ENCODE data around the gene DISC1.
"Not testable (repeated sequence)": the region's sequence is repeated elsewhere in the genome, so short reads cannot be mapped to it uniquely, and the experiment has no call there.

Gene DISC1

GRCh38 chr1:231634323-231635013 lies 7.9 kb downstream of the DISC1 start:
- no peak for TF ChIP-seq CTCF (IDR thresholded peaks at IDR 0.05; ENCODE audit: control insufficient read depth, extremely low read depth, insufficient read depth)
- H3K4me3 ChIP-seq (ENCODE audit: low read depth, low read length), result no peak overlapping the region
- no peak for DNase-seq (ENCODE audit: low read depth)

DNA sequence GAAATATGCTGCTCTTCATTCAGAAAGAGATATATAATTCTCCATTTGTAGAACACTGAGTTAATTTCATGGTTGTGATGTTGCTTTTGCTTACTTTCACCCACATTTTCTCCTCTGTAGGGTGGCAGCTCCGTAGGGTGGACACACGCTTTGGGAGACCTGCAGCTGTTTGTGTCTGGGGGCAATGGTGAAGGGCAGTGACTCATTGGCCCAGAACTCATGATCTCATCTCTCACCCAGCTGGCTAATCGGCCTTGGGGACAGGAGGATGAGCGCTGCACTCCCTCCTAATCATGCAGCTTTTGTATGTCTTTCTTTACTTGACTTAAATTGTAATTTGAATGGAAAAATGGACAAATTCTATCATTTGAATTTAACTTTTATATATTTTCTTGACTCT lies 9.6 kb downstream of the DISC1 start:
- TF ChIP-seq CTCF (IDR thresholded peaks at IDR 0.05; ENCODE audit: control insufficient read depth, extremely low read depth, insufficient read depth), result no peak
- no peak for DNase-seq (ENCODE audit: low read depth)
- H3K4me3 ChIP-seq (ENCODE audit: low read depth, low read length), result no peak overlapping the region

GRCh38 chr1:231636922-231637321 lies 10.3 kb downstream of the DISC1 start:
- DNase-seq (ENCODE audit: low read depth); H3K4me3 ChIP-seq (ENCODE audit: low read depth, low read length): not testable (repeated sequence)

DNA sequence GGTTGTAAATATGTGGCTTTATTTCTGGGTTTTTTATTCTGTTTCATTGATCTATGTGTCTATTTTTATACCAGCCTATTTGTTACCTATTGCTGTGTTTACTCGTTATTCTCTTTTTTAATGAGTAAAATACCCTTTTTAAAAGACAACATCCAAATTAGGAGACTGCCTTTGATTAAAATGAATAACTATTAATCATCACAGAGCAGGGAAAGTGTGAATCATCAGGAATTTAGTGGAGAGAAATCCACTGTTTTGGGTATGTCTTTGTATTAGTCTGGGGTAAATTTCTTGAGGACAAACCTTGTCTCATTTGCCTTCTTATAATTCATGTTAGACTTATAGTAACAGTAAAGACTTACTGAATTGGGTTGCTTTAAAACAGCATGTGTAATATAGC lies 12.1 kb downstream of the DISC1 start:
- no peak overlapping the region for H3K4me3 ChIP-seq (ENCODE audit: low read depth, low read length)
- DNase-seq (ENCODE audit: low read depth), result no peak
- no peak for TF ChIP-seq CTCF (IDR thresholded peaks at IDR 0.05; ENCODE audit: control insufficient read depth, extremely low read depth, insufficient read depth)

DNA sequence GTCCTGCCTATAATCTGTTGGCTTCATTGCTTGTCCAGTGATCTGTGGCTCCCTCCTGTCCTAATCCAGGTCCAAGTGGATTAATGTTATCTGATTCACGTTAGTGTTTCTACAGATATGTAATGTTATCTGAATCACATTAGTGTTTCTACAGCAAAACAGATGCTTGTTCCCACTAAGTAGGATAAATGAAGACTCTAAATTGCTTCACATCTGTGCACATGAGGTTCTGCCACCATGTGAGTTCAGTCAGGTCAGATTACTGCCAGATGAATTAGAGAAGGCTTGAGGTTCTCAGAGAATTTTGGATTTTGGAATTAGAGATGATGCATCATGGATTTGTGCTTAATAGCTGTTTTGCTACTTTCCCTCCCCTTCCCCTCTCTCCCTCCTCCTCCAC lies 13.2 kb downstream of the DISC1 start:
- DNase-seq (ENCODE audit: low read depth), result no peak
- H3K4me3 ChIP-seq (ENCODE audit: low read depth, low read length), result no peak overlapping the region
- no peak for TF ChIP-seq CTCF (IDR thresholded peaks at IDR 0.05; ENCODE audit: control insufficient read depth, extremely low read depth, insufficient read depth)

DNA sequence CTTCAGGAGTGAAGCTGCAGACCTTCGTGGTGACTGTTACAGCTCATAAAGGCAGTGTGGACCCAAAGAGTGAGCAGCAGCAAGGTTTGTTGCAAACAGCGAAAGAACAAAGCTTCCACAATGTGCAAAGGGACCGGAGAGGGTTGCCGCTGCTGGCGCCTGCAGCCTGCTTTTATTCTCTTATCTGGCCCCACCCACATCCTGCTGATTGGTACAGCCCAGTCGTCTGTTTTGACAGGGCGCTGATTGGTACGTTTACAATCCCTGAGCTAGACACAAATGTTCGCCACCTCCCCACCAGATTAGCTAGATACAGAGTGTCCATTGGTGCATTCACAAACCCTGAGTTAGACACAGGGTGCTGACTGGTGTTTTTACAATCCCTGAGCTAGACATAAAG lies 14.9 kb downstream of the DISC1 start:
- not testable (repeated sequence) for H3K4me3 ChIP-seq (ENCODE audit: low read depth, low read length); DNase-seq (ENCODE audit: low read depth)

- not testable (repeated sequence) for DNase-seq (ENCODE audit: low read depth); H3K4me3 ChIP-seq (ENCODE audit: low read depth, low read length)
These were observed 15.5 kb downstream of the DISC1 start for GRCh38 chr1:231642061-231642460.

- TF ChIP-seq CTCF (IDR thresholded peaks at IDR 0.05; ENCODE audit: control insufficient read depth, extremely low read depth, insufficient read depth), result 0 out of 2 replicates have a peak, but pooled peaks have one; percentile 6
- DNase-seq (ENCODE audit: low read depth), result no peak
- H3K4me3 ChIP-seq (ENCODE audit: low read depth, low read length), result no peak overlapping the region
These were observed 16.0 kb downstream of the DISC1 start for GRCh38 chr1:231642618-231643017.
